Occipital lobe (tissue), 2 donors: ENCODE data around the gene LEUTX. TPM values are rescaled to one million over a fixed set of nuclear protein-coding genes. Genes with fewer than 3 reads are reported as not detected.
"Not testable (repeated sequence)": the region's sequence is repeated elsewhere in the genome, so short reads cannot be mapped to it uniquely, and the experiment has no call there.

Source experiments
- DNase-seq: peaks from one replicate; lab custom pipeline; 2025; lab: John Stamatoyannopoulos, UW
- total RNA-seq: library from RNA; depleted of rRNA; stranded (reverse); fragments of >200 nt; gene quantifications from one replicate; pipeline ENCODE4 v1.2.3, GENCODE V29; 2014

Gene LEUTX, protein sequence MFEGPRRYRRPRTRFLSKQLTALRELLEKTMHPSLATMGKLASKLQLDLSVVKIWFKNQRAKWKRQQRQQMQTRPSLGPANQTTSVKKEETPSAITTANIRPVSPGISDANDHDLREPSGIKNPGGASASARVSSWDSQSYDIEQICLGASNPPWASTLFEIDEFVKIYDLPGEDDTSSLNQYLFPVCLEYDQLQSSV
- not detected for total RNA-seq

- no peak for DNase-seq
Observed at GRCh38 chr19:39778763-39779162, at the start of gene LEUTX. Gene LEUTX (plus strand): TSS chr19:39778854. CDS start chr19:39778921, 67 bp downstream.

DNA sequence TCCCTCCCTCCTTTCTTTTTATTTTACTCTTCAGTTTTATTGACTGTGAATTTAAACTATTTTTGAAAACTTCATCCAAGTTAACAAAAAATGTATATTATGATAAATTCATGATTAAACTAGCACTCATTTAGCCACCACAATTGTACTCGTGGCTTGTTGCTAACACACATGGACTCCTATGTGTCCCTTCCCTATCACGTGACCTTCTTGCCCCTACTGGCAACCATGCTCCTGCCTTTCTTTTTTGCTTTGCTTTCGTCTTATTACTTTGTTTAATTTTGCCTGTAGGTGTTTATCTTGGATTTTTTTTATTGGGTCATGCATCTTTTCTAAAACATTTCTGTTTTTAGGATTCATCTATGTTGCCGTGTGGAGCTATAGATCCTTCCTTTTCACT is 49.1 kb upstream of the LEUTX start:
- no peak for DNase-seq

- DNase-seq, result no peak
Observed at GRCh38 chr19:39731685-39732084, 47.0 kb upstream of the LEUTX start.

- DNase-seq, result no peak
Observed at GRCh38 chr19:39733841-39734240, 44.8 kb upstream of the LEUTX start.

DNA sequence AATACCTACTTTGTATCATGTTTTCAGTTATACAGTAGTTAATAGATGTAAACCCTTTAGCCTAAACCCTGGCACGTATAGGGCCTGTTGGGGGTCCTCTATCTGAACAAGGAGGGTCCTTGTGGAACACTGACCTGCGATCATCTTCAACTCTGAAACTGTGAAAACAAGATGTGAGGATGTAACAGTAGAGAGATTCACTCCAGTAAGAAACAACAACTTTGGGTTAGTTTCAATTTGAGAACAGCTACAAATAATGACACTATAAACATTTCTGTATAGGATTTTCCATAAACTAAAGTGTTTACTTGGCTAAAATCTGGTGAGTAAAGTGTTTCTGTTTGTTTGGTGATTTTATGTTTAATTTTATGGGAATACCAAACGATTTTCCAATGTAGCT is 43.0 kb upstream of the LEUTX start:
- no peak for DNase-seq

DNA sequence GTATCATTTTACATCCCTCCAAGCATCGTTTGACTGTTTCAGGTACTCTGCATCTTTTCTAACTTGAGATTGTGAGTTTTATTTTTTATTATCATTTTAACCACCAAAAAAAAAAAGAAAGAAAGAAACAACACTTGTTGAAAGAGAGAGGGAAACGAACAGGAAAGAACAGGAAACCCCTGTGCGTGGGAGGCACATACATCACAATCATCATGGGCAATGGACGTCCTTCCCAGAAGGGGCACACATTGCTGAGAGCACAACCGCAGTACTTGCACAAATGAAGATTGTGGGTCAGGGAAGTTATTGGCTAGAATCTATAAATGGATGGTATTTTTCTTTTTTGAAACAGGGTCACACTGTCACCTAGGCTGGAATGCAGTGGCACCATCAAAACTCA is 42.6 kb upstream of the LEUTX start:
- no peak for DNase-seq

DNA sequence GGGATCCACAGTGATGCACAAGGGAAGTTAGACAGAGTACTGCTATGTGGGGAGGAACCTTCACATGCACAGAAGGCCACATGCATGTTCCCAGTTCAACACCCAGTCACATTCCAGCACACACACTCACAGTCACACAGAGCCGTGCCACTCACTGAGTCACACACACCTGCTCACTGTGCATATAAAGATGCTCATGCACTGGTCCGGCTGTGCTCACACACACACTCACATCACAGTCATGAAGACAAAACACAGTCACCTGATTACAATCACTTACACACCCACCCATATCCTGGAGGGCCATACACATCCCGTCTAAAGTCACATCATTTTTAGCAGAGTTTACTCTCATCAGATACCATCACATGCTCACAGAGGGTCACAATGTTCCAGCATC is 41.3 kb upstream of the LEUTX start:
- DNase-seq, result no peak

DNA sequence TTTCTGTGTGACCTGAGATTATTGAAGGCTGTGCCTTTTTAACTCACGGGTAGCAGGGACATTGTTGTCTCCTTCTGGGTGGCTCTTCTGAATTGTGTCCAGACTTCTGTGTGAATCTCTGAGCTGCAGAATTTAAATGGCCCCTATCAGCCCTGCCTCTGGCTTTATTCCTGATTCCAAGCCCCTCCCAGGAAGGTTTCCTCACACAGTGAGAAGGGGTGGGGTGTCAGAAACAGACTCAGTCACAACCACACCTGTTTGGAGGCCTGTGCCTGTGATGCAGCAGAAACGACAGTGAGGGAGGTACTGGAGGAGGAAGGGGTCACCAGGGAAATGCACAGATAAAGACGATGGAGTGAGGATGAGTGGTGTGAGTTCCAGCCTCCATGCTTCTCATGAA is 40.8 kb upstream of the LEUTX start, which contains the start of gene CLC:
TSS of gene CLC (minus strand) at position 139 of the 400 bp plus-strand sequence. CDS start at position 62, 77 bp downstream.
- DNase-seq, result no peak

DNA sequence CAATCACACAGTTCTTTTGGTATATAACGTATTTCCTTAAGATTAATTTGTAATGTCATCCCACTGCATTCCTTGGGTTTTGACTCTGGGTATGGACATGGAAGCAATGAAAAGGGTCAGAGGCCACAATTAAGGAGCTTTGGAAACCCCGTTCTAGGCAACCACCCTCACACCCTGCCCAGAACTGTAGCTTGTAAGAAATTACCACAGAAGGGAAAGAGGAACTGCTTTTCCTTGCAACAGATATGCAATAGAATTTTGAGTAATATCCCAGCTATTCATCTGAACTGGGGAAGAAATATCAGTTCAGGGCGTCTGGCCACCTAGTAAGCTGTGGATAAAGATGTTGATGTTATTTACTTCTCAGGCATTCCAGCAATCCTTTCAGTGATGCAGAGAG is 39.8 kb upstream of the LEUTX start:
- DNase-seq, result no peak

GRCh38 chr19:39740395-39740794 is 38.3 kb upstream of the LEUTX start:
- no peak for DNase-seq

GRCh38 chr19:39745643-39746042 is 33.0 kb upstream of the LEUTX start:
- DNase-seq, result no peak

GRCh38 chr19:39746836-39747529 is 31.7 kb upstream of the LEUTX start:
- DNase-seq, result no peak

GRCh38 chr19:39749981-39750380 is 28.7 kb upstream of the LEUTX start:
- no peak for DNase-seq

DNA sequence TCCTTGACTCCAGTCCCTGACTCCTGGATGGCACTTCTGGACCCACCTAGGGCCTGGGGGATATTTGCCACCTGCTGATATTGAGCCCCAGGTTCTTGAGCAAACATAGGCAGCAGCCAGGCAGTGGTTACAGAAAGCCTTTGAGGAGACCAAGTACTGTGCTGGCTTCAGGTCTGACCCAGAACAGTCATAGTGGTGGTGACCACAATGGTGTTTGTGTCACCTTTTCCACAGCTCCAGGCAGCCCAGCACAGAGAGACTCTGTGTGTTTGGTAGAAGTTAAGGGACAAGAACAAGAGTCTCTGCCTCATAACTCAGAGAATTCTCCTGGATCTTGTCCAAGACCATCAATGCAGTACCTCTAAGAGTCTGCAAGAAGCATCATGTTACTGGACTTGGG is 26.3 kb upstream of the LEUTX start:
- no peak for DNase-seq

DNA sequence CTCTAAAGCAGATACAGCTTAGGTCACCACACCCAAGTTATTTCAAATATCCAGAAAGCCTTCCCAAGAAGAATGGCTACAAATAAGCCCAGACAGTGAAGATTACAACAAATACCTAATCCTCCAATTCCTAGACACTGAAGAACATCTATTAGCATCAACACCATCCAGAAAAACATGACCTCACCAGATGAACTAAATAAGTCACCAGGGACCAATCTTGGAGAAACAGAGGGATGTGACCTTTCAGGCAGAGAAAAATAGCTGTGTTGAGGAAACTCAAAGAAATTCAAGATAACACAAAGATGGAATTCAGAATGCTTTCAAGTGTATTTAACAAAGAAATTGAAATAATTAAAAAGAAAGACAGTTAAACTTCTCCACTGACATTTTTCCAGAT is 25.9 kb upstream of the LEUTX start:
- no peak for DNase-seq

DNA sequence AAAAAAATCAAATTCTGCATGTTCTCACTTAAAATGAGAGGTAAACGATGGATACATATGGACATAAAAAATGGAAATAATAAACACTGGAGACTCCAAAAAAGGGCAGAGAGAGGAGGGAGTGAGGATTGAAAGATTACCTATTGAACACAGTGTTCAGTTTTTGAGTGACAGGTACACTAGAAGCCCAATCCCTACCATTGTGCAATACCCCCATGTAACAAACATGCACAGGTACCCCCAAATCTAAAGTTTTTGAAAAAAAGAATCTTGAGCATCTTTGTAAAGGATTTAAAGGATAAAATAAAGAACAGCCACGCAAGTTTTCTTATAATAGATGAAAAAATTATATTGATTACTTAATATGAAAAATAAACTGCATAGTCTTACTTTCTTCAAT is 24.1 kb upstream of the LEUTX start:
- DNase-seq, result no peak

GRCh38 chr19:39754971-39755370 is 23.7 kb upstream of the LEUTX start:
- no peak for DNase-seq

DNA sequence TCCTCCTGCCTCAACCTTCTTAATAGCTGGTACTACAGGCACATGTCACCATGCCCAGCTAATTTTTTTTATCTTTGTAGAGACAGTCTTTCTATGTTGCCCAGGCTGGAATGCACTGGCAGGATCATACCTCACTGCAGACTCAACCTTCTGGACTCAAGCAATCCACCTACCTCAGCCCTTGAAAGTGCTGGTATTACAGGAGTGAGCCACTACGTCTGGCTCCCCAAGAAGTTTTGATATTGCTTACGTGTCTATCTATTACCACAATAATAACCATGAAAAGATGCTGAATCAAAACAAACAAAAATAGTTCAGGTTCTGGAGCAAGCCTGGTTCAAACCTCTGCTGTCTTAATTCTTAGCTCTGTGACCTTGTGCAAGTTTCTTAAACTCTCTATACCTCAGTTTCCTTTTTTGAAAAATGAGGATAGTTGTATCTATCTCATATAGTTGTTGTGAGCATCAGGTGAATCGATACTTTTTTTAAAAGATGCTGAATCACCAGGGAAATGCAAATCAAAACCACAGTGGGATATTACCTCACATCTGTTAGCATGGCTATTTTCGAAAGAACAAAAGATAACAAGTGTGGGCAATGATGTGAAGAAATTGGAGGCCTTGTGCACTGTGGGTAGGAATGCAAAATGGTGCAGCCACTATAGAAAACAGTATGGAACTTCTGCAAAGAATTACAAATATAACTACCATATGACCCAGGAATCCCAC is 19.0 kb upstream of the LEUTX start:
- DNase-seq, result no peak

GRCh38 chr19:39761851-39762250 is 16.8 kb upstream of the LEUTX start:
- not testable (repeated sequence) for DNase-seq

DNA sequence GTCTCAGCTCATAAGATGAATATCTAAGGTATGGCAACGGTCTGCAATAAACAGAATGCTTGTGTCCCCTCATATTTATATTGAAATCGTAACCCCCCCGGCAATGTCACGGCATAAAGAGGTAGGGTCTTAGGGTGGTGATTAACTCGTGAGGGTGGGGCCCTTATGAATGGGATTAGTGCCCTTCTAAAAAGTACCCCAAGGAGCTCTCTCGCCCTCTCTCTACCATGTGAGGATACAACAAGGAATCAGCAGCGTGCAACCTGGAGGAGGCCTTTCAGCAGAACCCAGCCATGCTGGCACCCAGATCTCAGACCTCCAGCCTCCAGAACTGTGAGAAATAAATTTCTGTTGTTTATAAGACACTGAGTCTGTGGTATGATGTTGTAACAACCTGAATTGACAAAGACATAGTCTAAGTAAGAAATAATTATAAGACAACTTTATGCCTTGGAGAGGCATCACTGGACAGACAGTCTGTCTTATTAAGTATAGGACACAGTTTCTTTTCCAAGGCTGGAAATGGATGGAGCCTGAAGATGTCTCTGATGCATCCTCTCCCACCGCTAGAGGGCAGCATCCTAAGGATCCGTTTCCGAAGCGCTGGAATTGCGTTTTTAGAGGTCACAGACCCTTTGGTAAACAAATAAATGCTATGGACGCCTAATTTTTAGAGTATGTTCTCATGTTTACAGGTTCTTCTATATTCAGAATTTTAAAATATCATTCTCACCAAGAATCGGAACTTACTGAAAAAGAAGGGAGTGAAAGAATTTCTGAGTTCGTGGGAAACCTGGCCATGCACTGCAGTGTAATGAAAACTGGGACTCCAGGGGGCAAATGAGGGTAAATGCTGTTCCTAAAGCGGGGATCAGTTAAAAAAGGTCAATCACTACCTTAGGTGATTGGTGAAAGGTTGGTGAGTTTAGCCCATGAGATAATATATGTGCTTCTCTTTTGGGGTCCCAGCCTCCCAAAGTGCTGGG is 13.3 kb upstream of the LEUTX start:
- no peak for DNase-seq

GRCh38 chr19:39768334-39768733 is 10.3 kb upstream of the LEUTX start:
- DNase-seq, result no peak
